K562 (cell line): ENCODE data around the gene PIGN. TPM values are rescaled to one million over a fixed set of nuclear protein-coding genes. Genes with fewer than 3 reads are reported as not detected.

Source experiments
- ATAC-seq: fragments of 200-7000 bp; cut with Tn5 transposase; 3 replicates; pipeline ENCODE4 v1.9.1; 2020; ENCODE audit warnings: moderate library complexity
- BruUV-seq: library from RNA; stranded (reverse); fragments of 400-500 nt; replicated peaks from 2 replicates; lab custom pipeline; 2021; lab: Mats Ljungman, UMichigan
- CTCF ChIA-PET: fragments of 300-600 bp; formaldehyde crosslinking; extraction: SDS; loops from one replicate; lab custom pipeline; 2021; ENCODE audit warnings: low intra/inter-chr PET ratio; lab: Yijun Ruan, JAX
- POLR2A ChIA-PET: fragments of 300-600, 350-650 bp; sonication (Branson Sonifier 250); formaldehyde crosslinking; extraction: SDS; loops from one replicate; lab custom pipeline; 2021; ENCODE audit warnings: antibody characterized with exemption, inconsistent platforms; lab: Yijun Ruan, JAX
- DNase-seq, 4 experiments: peaks; one replicate each; pipeline versions ENCODE4 v3.0.0 to v3.0.0-alpha.2; 2011 to 2018; ENCODE audit warnings: low spot score in 3 of 4, mixed read lengths in 3 of 4; ENCODE audit errors: extremely low read depth in 1 of 4
- FAIRE-seq: peaks from 2 replicates; lab custom pipeline; 2011; peaks lifted over from hg19 to GRCh38; lab: Jason Lieb, UNC
- H2AFZ ChIP-seq: 2 replicates; pipeline ENCODE4 v1.6.0; 2011; ENCODE audit warnings: low read depth, low read length, control low read depth, inconsistent platforms
- H3K27ac ChIP-seq: fragments of 200-600 bp; 3 replicates; pipeline ENCODE4 v1.8.0; 2011; ENCODE audit warnings: low read depth, mild to moderate bottlenecking, control low read depth, inconsistent platforms, low read length, moderate library complexity, mixed read lengths; ENCODE audit errors: extremely low read depth
- H3K27me3 ChIP-seq, 2 experiments: fragments of 300-600 bp in 1 of 2; 2 replicates in 1 of 2; 3 replicates in 1 of 2; pipeline versions ENCODE4 v1.6.0 to v1.8.0; 2011; ENCODE audit warnings: inconsistent platforms in 2 of 2, low read length in 2 of 2, mild to moderate bottlenecking in 1 of 2, mixed read lengths in 1 of 2, moderate library complexity in 1 of 2; ENCODE audit not compliant: control insufficient read depth in 2 of 2, insufficient read depth in 2 of 2
- H3K36me3 ChIP-seq: fragments of 300-600 bp; 3 replicates; pipeline ENCODE4 v1.8.0; 2011; ENCODE audit warnings: mild to moderate bottlenecking, low read length, inconsistent platforms; ENCODE audit not compliant: control insufficient read depth, insufficient read depth
- H3K4me1 ChIP-seq, 2 experiments: fragments of 200-600 bp in 1 of 2; replicated peaks in 1 of 2; 2 replicates in 1 of 2; 3 replicates in 1 of 2; pipeline versions ENCODE4 v1.5.1 to v1.8.0; 2011; ENCODE audit warnings: inconsistent platforms in 2 of 2, low read length in 2 of 2, mild to moderate bottlenecking in 1 of 2, mixed read lengths in 1 of 2, moderate library complexity in 1 of 2; ENCODE audit not compliant: control insufficient read depth in 2 of 2, insufficient read depth in 2 of 2
- H3K4me2 ChIP-seq: 2 replicates; pipeline ENCODE4 v1.6.1; 2011; ENCODE audit warnings: low read length, control low read depth, inconsistent platforms, mixed read lengths; ENCODE audit not compliant: insufficient read depth
- H3K4me3 ChIP-seq: fragments of 200-600 bp; sonication (generic), shearing (Covaris generic); 2 replicates; pipeline ENCODE4 v1.5.1; 2016; ENCODE audit warnings: control low read depth, inconsistent platforms
- H3K79me2 ChIP-seq: fragments of 200-600 bp; 3 replicates; pipeline ENCODE4 v1.8.0; 2011; ENCODE audit warnings: low read length, inconsistent platforms; ENCODE audit not compliant: control insufficient read depth, insufficient read depth
- H3K9ac ChIP-seq, 2 experiments: 2 replicates each; pipeline versions ENCODE4 v1.6.0 to v1.6.1; 2011; ENCODE audit warnings: low read depth in 2 of 2, low read length in 2 of 2, control low read depth in 1 of 2, inconsistent platforms in 1 of 2, mild to moderate bottlenecking in 1 of 2, mixed read lengths in 1 of 2; ENCODE audit not compliant: insufficient read depth in 1 of 2
- H3K9me1 ChIP-seq: one replicate; pipeline ENCODE4 v1.6.0; 2011; ENCODE audit warnings: inconsistent platforms, mild to moderate bottlenecking, low read length, moderate library complexity; ENCODE audit not compliant: control insufficient read depth, insufficient read depth
- H3K9me3 ChIP-seq: replicated peaks from 2 replicates; pipeline ENCODE4 v1.5.1; 2011; ENCODE audit warnings: low read depth, low read length, inconsistent platforms; ENCODE audit not compliant: control insufficient read depth, insufficient read depth
- H4K20me1 ChIP-seq: replicated peaks from 2 replicates; pipeline ENCODE4 v1.6.1; 2011; ENCODE audit warnings: low read length, inconsistent platforms, mixed read lengths; ENCODE audit not compliant: control insufficient read depth, insufficient read depth
- ASH1L ChIP-seq: fragments of 450-650 bp; IDR thresholded peaks from 2 replicates; pipeline ENCODE4 v1.6.1; 2018; ENCODE audit warnings: borderline replicate concordance, mild to moderate bottlenecking, low read depth; ENCODE audit not compliant: partially characterized antibody
- HLTF ChIP-seq: fragments of 450-650 bp; IDR thresholded peaks from 2 replicates; pipeline ENCODE4 v1.6.1; 2016
- MAFG ChIP-seq: fragments of 450-650 bp; conservative IDR thresholded peaks from 2 replicates; pipeline ENCODE4 v1.6.1; 2016; ENCODE audit warnings: missing genetic modification characterization, missing compliant biosample characterization
- NBN ChIP-seq: fragments of 450-650 bp; IDR thresholded peaks from 2 replicates; pipeline ENCODE4 v1.6.1; 2016; ENCODE audit warnings: low read depth, mild to moderate bottlenecking
- PHF21A ChIP-seq: fragments of 450-650 bp; IDR thresholded peaks from 2 replicates; pipeline ENCODE4 v1.6.1; 2017; ENCODE audit warnings: low read depth, borderline replicate concordance
- PTRF ChIP-seq: fragments of 450-650 bp; IDR thresholded peaks from 2 replicates; pipeline ENCODE4 v1.6.1; 2016; ENCODE audit warnings: mild to moderate bottlenecking, missing genetic modification characterization, missing compliant biosample characterization
- RREB1 ChIP-seq: fragments of 250-450 bp; sonication (Bioruptor Pico); IDR thresholded peaks from 2 replicates; pipeline ENCODE4 v1.4.0; 2020
- SETDB1 ChIP-seq: IDR thresholded peaks from one replicate; pipeline ENCODE4 v1.6.1; 2012; ENCODE audit warnings: low read length, control low read depth, inconsistent platforms
- TAF1 ChIP-seq: IDR thresholded peaks from 2 replicates; pipeline ENCODE4 v1.6.1; 2011; ENCODE audit warnings: mild to moderate bottlenecking, low read length, moderate library complexity; ENCODE audit not compliant: insufficient read depth, control insufficient read depth, severe bottlenecking; ENCODE audit errors: extremely low read depth
- USF1 ChIP-seq: sonication (generic); formaldehyde crosslinking; IDR thresholded peaks from 2 replicates; pipeline ENCODE4 v1.9.0; 2022; ENCODE audit warnings: mild to moderate bottlenecking, missing genetic modification reagents
- ZNF75A ChIP-seq: fragments of 450-650 bp; formaldehyde crosslinking; IDR thresholded peaks from 2 replicates; pipeline ENCODE4 v1.4.0; 2020; ENCODE audit warnings: mild to moderate bottlenecking
- in situ Hi-C: fragments of 300-500 bp; cut with MboI; formaldehyde crosslinking; loops from 4 replicates; pipeline ENCODE4 v1.15.0; 2018; ENCODE audit warnings: inconsistent platforms, mixed read lengths
- intact Hi-C: fragments of 100-400 bp; cut with micrococcal nuclease; formaldehyde crosslinking; loops from 2 replicates; pipeline ENCODE4 v1.14.2; 2022
- polyA plus RNA-seq, 8 experiments: library from polyadenylated mRNA; depleted of rRNA in 4 of 8; stranded (reverse) in 5 of 8; unstranded in 3 of 8; fragments of >200 nt; fragmentation: Nextera tagmentation in 2 of 8; fragmentation: Illumina TruSeq in 1 of 8; extraction: Ambion mirVana in 2 of 8; extraction: Trizol in 1 of 8; gene quantifications; 2 replicates each; pipeline versions ENCODE4 v1.2.1 to v1.2.3, GENCODE V29; 2011 to 2014; ENCODE audit warnings: inconsistent platforms in 1 of 8, missing spikeins in 1 of 8
- total RNA-seq, 7 experiments: library from RNA; depleted of rRNA in 6 of 7; stranded (reverse); fragments of >200 nt in 6 of 7; fragmentation: Illumina TruSeq in 2 of 7; extraction: Trizol in 2 of 7; gene quantifications; 2 replicates each; pipeline versions ENCODE4 v1.2.1 to v1.2.3, GENCODE V29; 2011 to 2021; ENCODE audit warnings: low replicate concordance in 1 of 7

PIGN gene
- total and polyA plus RNA-seq, 9 of the 15 experiments (the other 6 are each of a cell fraction or from before 2014, with no cell fraction given), result 9.9 to 25.6 (median 17.3) TPM

DNA sequence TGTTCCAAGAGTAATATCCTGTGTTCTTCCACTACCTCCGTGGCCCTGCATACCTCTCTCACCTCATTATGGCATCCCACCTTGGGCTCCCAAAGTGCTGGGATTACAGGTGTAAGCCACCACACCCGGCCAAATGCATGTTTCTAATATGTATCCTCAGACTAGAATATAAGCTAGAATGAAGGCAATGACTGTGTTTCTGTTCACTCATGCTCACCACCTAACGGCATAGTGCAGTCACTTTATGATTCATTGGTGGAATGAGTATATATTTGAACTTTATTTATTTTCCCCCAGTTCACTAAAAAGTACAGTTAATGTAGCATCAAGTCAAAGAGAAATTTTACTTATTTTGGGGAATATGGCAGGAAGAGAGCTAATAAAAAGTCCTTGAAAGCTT, 11.3 kb downstream of the PIGN start (continued):
- no peak for TF ChIP-seq MAFG (tag)
- TF ChIP-seq SETDB1, result no peak
- no peak for TF ChIP-seq PTRF
- no peak for TF ChIP-seq PHF21A
- no peak for TF ChIP-seq ZNF75A

GRCh38 chr18:62172298-62172697, 14.6 kb downstream of the PIGN start:
- intact Hi-C loops, result no loop called here
- no peak overlapping the region for H3K4me2 ChIP-seq
- H3K79me2 ChIP-seq, result peaks cover 6% of the 10 kb centered on the region; the same call in 1 of the 3 replicates
- FAIRE-seq (no peak), DNase-seq (no peak), ATAC-seq (no peak)
- TF ChIP-seq TAF1, result no peak
- TF ChIP-seq USF1 (CRISPR knock-in tag), result no peak
- TF ChIP-seq ASH1L, result no peak
- TF ChIP-seq RREB1 (CRISPR knock-in tag), result no peak
- TF ChIP-seq NBN, result no peak
- TF ChIP-seq HLTF, result no peak
- in situ Hi-C loops, result no loop called here
- no peak overlapping the region for H2AFZ ChIP-seq
- no peak overlapping the region for H3K27ac ChIP-seq
- H3K9me1 ChIP-seq, result no peaks in the 10 kb centered on the region
- H3K9ac ChIP-seq, result no peak overlapping the region
- H3K4me1 ChIP-seq, result no peaks in the 10 kb centered on the region; a peak in 1 of 5 replicates
- H3K9me3 ChIP-seq, result no peaks in the 10 kb centered on the region
- no peaks in the 10 kb centered on the region for H3K27me3 ChIP-seq
- no peaks in the 10 kb centered on the region for H4K20me1 ChIP-seq
- ChIA-PET CTCF (no interaction called here), POLR2A (no interaction called here)
- BruUV-seq, result no TSS peak
- no peaks in the 10 kb centered on the region for H3K36me3 ChIP-seq
- H3K4me3 ChIP-seq, result no peak overlapping the region
